Daoy (cell line): ENCODE data around the gene PITRM1. TPM values are rescaled to one million over a fixed set of nuclear protein-coding genes. Genes with fewer than 3 reads are reported as not detected.
A peak's percentile ranks its signal among the peaks of the same experiment; 100 is the strongest.
"Not testable (repeated sequence)": the region's sequence is repeated elsewhere in the genome, so short reads cannot be mapped to it uniquely, and the experiment has no call there.

Experiments
- DNase-seq: peaks from one replicate; pipeline ENCODE4 v3.0.0-alpha.2; 2015; ENCODE audit warnings: low read depth
- total RNA-seq: library from RNA; depleted of rRNA; stranded (reverse); fragments of >200 nt; shearing (Covaris generic); gene quantifications from 2 replicates; pipeline ENCODE4 v1.2.3, GENCODE V29; 2014

Gene PITRM1
- total RNA-seq, 1 experiment from 2014 or later = 37.8 TPM

GRCh38 chr10:3122486-3123205 is 49.9 kb downstream of the PITRM1 start:
- DNase-seq = peak; percentile 16

- no peak for DNase-seq
Measured at GRCh38 chr10:3122034-3122433, 50.5 kb downstream of the PITRM1 start.

GRCh38 chr10:3119796-3120459 is 52.7 kb downstream of the PITRM1 start:
- no peak for DNase-seq

- no peak for DNase-seq
Measured at GRCh38 chr10:3118641-3119091, 53.9 kb downstream of the PITRM1 start.

- DNase-seq = no peak
Measured at GRCh38 chr10:3117486-3117885, 55.1 kb downstream of the PITRM1 start.

GRCh38 chr10:3116508-3117100 is 56.0 kb downstream of the PITRM1 start:
- no peak for DNase-seq

- no peak for DNase-seq
Measured at GRCh38 chr10:3115685-3116084, 56.9 kb downstream of the PITRM1 start.

GRCh38 chr10:3113343-3113720 is 59.2 kb downstream of the PITRM1 start:
- DNase-seq = no peak

- DNase-seq = no peak
Measured at GRCh38 chr10:3111621-3112163, 60.9 kb downstream of the PITRM1 start.

GRCh38 chr10:3110782-3111620 is 61.6 kb downstream of the PITRM1 start:
- no peak for DNase-seq

GRCh38 chr10:3109633-3110032 is 62.9 kb downstream of the PITRM1 start:
- DNase-seq = no peak

- no peak for DNase-seq
Measured at GRCh38 chr10:3109196-3109595, 63.4 kb downstream of the PITRM1 start.

GRCh38 chr10:3108575-3109105 is 63.9 kb downstream of the PITRM1 start:
- no peak for DNase-seq

GRCh38 chr10:3108033-3108432 is 64.5 kb downstream of the PITRM1 start:
- no peak for DNase-seq

GRCh38 chr10:3107426-3107961 is 65.1 kb downstream of the PITRM1 start:
- peak; percentile 90 for DNase-seq

- DNase-seq = peak; percentile 32
Measured at GRCh38 chr10:3106928-3107425, 65.6 kb downstream of the PITRM1 start.

GRCh38 chr10:3106328-3106727 is 66.3 kb downstream of the PITRM1 start:
- not testable (repeated sequence) for DNase-seq

GRCh38 chr10:3105905-3106304 is 66.7 kb downstream of the PITRM1 start:
- no peak for DNase-seq

- no peak for DNase-seq
Measured at GRCh38 chr10:3105166-3105565, 67.4 kb downstream of the PITRM1 start.

GRCh38 chr10:3104251-3104918 is 68.2 kb downstream of the PITRM1 start:
- no peak for DNase-seq
